DOHH2 (cell line): Measurements from ENCODE around the gene PRKN.

ENCODE experiments used
- CTCF ChIP-seq: fragments of 200-600 bp; sonication (generic); IDR thresholded peaks from one replicate; pipeline ENCODE4 v1.5.1; 2014; ENCODE audit warnings: antibody characterized with exemption, mild to moderate bottlenecking, low read depth, low read length; ENCODE audit not compliant: poor library complexity, severe bottlenecking
- EZH2phosphoT487 ChIP-seq: fragments of 200-600 bp; sonication (generic); IDR thresholded peaks from 2 replicates; pipeline ENCODE4 v1.6.1; 2017; ENCODE audit warnings: borderline replicate concordance, mild to moderate bottlenecking, antibody characterized with exemption, low read length, moderate library complexity, mixed read lengths

- TF ChIP-seq CTCF = peak; percentile 54
- no peak for TF ChIP-seq EZH2phosphoT487
These were observed 978.8 kb downstream of the PRKN start for GRCh38 chr6:161748535-161749416.
